HepG2 (cell line): ENCODE results near the gene RNF113A. TPM values are rescaled to one million over a fixed set of nuclear protein-coding genes. Genes with fewer than 3 reads are reported as not detected.

Experiments used
- GZF1 ChIP-seq: sonication (generic); formaldehyde crosslinking; IDR thresholded peaks from 2 replicates; pipeline ENCODE4 v1.5.1; 2020; ENCODE audit warnings: mild to moderate bottlenecking, missing genetic modification reagents
- HNF1A ChIP-seq, 2 experiments: sonication (generic) in 1 of 2; formaldehyde crosslinking in 1 of 2; IDR thresholded peaks; 2 replicates each; pipeline versions ENCODE4 v1.4.0 to v1.6.1; 2016 to 2020; ENCODE audit warnings: borderline replicate concordance in 1 of 2, low read depth in 1 of 2, mild to moderate bottlenecking in 1 of 2, missing genetic modification reagents in 1 of 2
- HNF4G ChIP-seq, 2 experiments: sonication (generic) in 1 of 2; formaldehyde crosslinking in 1 of 2; IDR thresholded peaks; 2 replicates each; pipeline versions ENCODE4 v1.4.0 to v1.6.1; 2011 to 2020; ENCODE audit warnings: borderline replicate concordance in 2 of 2, low read depth in 2 of 2, mild to moderate bottlenecking in 2 of 2, low read length in 1 of 2, missing genetic modification reagents in 1 of 2, moderate library complexity in 1 of 2
- KIAA2018 ChIP-seq: sonication (generic); formaldehyde crosslinking; IDR thresholded peaks from 2 replicates; pipeline ENCODE4 v1.5.0; 2020; ENCODE audit warnings: mild to moderate bottlenecking, missing genetic modification reagents, borderline replicate concordance
- PLRG1 ChIP-seq: fragments of 450-650 bp; conservative IDR thresholded peaks from 2 replicates; pipeline ENCODE4 v1.6.1; 2016
- TBL1XR1 ChIP-seq: fragments of 150-350 bp; IDR thresholded peaks from 2 replicates; pipeline ENCODE4 v1.6.1; 2014; ENCODE audit warnings: borderline replicate concordance, low read length; ENCODE audit not compliant: partially characterized antibody
- ZNF333 ChIP-seq: sonication (generic); formaldehyde crosslinking; IDR thresholded peaks from 2 replicates; pipeline ENCODE4 v1.4.0; 2020; ENCODE audit warnings: mild to moderate bottlenecking, missing genetic modification reagents, borderline replicate concordance
- ZNF337 ChIP-seq: sonication (generic); formaldehyde crosslinking; IDR thresholded peaks from 2 replicates; pipeline ENCODE4 v1.5.1; 2020; ENCODE audit warnings: missing genetic modification reagents, low read depth, mild to moderate bottlenecking, borderline replicate concordance
- polyA plus RNA-seq, 8 experiments: library from polyadenylated mRNA; depleted of rRNA in 3 of 8; stranded (reverse) in 7 of 8; unstranded in 1 of 8; fragments of >200 nt; fragmentation: Illumina TruSeq in 4 of 8; extraction: Trizol in 4 of 8; gene quantifications; 2 replicates each; pipeline versions ENCODE4 v1.2.1 to v1.2.3, GENCODE V29; 2011 to 2016; ENCODE audit warnings: low read depth in 4 of 8, missing spikeins in 1 of 8, mixed read lengths in 1 of 8; ENCODE audit not compliant: insufficient read depth in 1 of 8
- total RNA-seq, 5 experiments: library from RNA; depleted of rRNA; stranded (reverse); fragments of >200 nt; fragmentation: Illumina TruSeq; extraction: Trizol; gene quantifications; 2 replicates each; pipeline ENCODE4 v1.2.3, GENCODE V29; 2016; ENCODE audit warnings: low read depth in 1 of 5
- TF ChIP-seq, protein P1 (sequence below): sonication (generic); formaldehyde crosslinking; IDR thresholded peaks from 2 replicates; pipeline ENCODE4 v1.4.0; 2020; ENCODE audit warnings: mild to moderate bottlenecking, missing genetic modification reagents

RNF113A gene
- total and polyA plus RNA-seq, 2 of the 13 experiments (the other 11 are each of a cell fraction or from before 2014, with no cell fraction given), result 14.0 to 15.4 TPM

GRCh38 chrX:119871599-119872395, at the start of gene RNF113A, which contains the start of gene NDUFA1 (continued):
- no peak for TF ChIP-seq HNF1A (IDR thresholded peaks at IDR 0.05; ENCODE audit: low read depth)
- TF ChIP-seq HNF1A (CRISPR knock-in tag; IDR thresholded peaks at IDR 0.05; ENCODE audit: borderline replicate concordance), result 0 out of 2 replicates have a peak, but pooled peaks have one; percentile 13
- TF ChIP-seq, protein P1, sequence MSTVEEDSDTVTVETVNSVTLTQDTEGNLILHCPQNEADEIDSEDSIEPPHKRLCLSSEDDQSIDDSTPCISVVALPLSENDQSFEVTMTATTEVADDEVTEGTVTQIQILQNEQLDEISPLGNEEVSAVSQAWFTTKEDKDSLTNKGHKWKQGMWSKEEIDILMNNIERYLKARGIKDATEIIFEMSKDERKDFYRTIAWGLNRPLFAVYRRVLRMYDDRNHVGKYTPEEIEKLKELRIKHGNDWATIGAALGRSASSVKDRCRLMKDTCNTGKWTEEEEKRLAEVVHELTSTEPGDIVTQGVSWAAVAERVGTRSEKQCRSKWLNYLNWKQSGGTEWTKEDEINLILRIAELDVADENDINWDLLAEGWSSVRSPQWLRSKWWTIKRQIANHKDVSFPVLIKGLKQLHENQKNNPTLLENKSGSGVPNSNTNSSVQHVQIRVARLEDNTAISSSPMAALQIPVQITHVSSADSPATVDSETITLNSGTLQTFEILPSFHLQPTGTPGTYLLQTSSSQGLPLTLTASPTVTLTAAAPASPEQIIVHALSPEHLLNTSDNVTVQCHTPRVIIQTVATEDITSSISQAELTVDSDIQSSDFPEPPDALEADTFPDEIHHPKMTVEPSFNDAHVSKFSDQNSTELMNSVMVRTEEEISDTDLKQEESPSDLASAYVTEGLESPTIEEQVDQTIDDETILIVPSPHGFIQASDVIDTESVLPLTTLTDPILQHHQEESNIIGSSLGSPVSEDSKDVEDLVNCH (CRISPR knock-in tag), result no peak
- no peak for TF ChIP-seq KIAA2018 (CRISPR knock-in tag)
- TF ChIP-seq PLRG1, result no peak
- TF ChIP-seq HNF4G (IDR thresholded peaks at IDR 0.05; ENCODE audit: borderline replicate concordance, low read depth, low read length), result no peak
- TF ChIP-seq HNF4G (CRISPR knock-in tag; IDR thresholded peaks at IDR 0.05; ENCODE audit: borderline replicate concordance, low read depth), result no peak
- TF ChIP-seq ZNF337, result no peak
- no peak for TF ChIP-seq TBL1XR1
- no peak for TF ChIP-seq ZNF333 (CRISPR knock-in tag)
- no peak for TF ChIP-seq GZF1 (CRISPR knock-in tag)
